Uterus (tissue), 4 donors: ENCODE results near the gene SERPINB12. TPM values are rescaled to one million over a fixed set of nuclear protein-coding genes. Genes with fewer than 3 reads are reported as not detected.

Experiments used
- DNase-seq, 2 donors: peaks; one replicate each; pipeline ENCODE4 v3.0.0-alpha.2; 2019 to 2020
- H3K27ac ChIP-seq, 2 donors: fragments of 200-600 bp; sonication (generic); 1 replicate in 1 of 2; 2 replicates in 1 of 2; pipeline ENCODE4 v1.5.1; 2016 to 2018
- H3K27me3 ChIP-seq, 2 donors: fragments of 200-600 bp; sonication (generic); one replicate each; pipeline ENCODE4 v1.5.1; 2018 to 2019; ENCODE audit warnings: control low read depth in 1 of 2
- H3K36me3 ChIP-seq, 2 donors: fragments of 200-600 bp; sonication (generic); one replicate each; pipeline ENCODE4 v1.5.1; 2019; ENCODE audit warnings: control low read depth in 1 of 2
- H3K4me1 ChIP-seq, 2 donors: fragments of 200-600 bp; sonication (generic); one replicate each; pipeline ENCODE4 v1.5.1; 2018 to 2019; ENCODE audit warnings: control low read depth in 1 of 2
- H3K4me3 ChIP-seq, 2 donors: fragments of 200-600 bp; sonication (generic); 1 replicate in 1 of 2; 2 replicates in 1 of 2; pipeline ENCODE4 v1.5.1; 2018 to 2019; ENCODE audit warnings: mild to moderate bottlenecking in 1 of 2
- H3K9me3 ChIP-seq, 2 donors: fragments of 200-600 bp; sonication (generic); one replicate each; pipeline ENCODE4 v1.5.1; 2019; ENCODE audit warnings: control low read depth in 1 of 2
- CTCF ChIP-seq, 4 experiments: fragments of 200-600 bp in 2 of 4; fragments of 450-650 bp in 2 of 4; sonication (generic) in 2 of 4; IDR thresholded peaks; one replicate each; pipeline ENCODE4 v1.5.1; 2016 to 2019; ENCODE audit warnings: antibody characterized with exemption in 4 of 4, mild to moderate bottlenecking in 2 of 4, moderate library complexity in 1 of 4
- POLR2A ChIP-seq, 2 donors: fragments of 450-650 bp; IDR thresholded peaks; one replicate each; pipeline ENCODE4 v1.6.1; 2016; ENCODE audit warnings: antibody characterized with exemption in 2 of 2, mild to moderate bottlenecking in 1 of 2, moderate library complexity in 1 of 2
- intact Hi-C: fragments of 100-400 bp; cut with DNase I; formaldehyde crosslinking; loops from one replicate; pipeline ENCODE4 v1.15.1; 2023; ENCODE audit warnings: low total_unique reads
- total RNA-seq, 4 donors: library from RNA; depleted of rRNA in 3 of 4; stranded (reverse); fragments of >200 nt in 3 of 4; gene quantifications; one replicate each; pipeline versions ENCODE4 v1.1.0 to v1.2.4, GENCODE V29; 2014 to 2023
- donor health status: DM: yes; HTN: yes; CAD: no.

Gene SERPINB12
- total RNA-seq, 4 donors from 2014 or later: not detected

GRCh38 chr18:63590966-63591695, 49.0 kb downstream of the SERPINB12 start:
- TF ChIP-seq CTCF (IDR thresholded peaks at IDR 0.05): no peak
- TF ChIP-seq POLR2A (IDR thresholded peaks at IDR 0.05): no peak
- DNase-seq: no peak
- Histone ChIP-seq H3K27ac (no peak overlapping the region), H3K36me3 (no peaks in the 10 kb centered on the region), H3K27me3 (no peaks in the 10 kb centered on the region), H3K4me1 (no peaks in the 10 kb centered on the region), H3K4me3 (no peak overlapping the region), H3K9me3 (no peaks in the 10 kb centered on the region)
- intact Hi-C loops: no loop called here

- intact Hi-C loops: no loop called here
- no peak overlapping the region for H3K27ac ChIP-seq
- H3K9me3 ChIP-seq: no peaks in the 10 kb centered on the region
- H3K36me3 ChIP-seq: no peaks in the 10 kb centered on the region
- no peak for DNase-seq
- H3K27me3 ChIP-seq: no peaks in the 10 kb centered on the region
- H3K4me1 ChIP-seq: no peaks in the 10 kb centered on the region
- no peak overlapping the region for H3K4me3 ChIP-seq
- TF ChIP-seq CTCF (IDR thresholded peaks at IDR 0.05) (no peak), POLR2A (IDR thresholded peaks at IDR 0.05) (no peak)
These were observed 49.6 kb downstream of the SERPINB12 start for GRCh38 chr18:63591725-63592124.

GRCh38 chr18:63592471-63592870, 50.3 kb downstream of the SERPINB12 start:
- no peak overlapping the region for H3K4me3 ChIP-seq
- intact Hi-C loops: no loop called here
- H3K36me3 ChIP-seq: no peaks in the 10 kb centered on the region
- no peaks in the 10 kb centered on the region for H3K9me3 ChIP-seq
- TF ChIP-seq CTCF (IDR thresholded peaks at IDR 0.05) (no peak), POLR2A (IDR thresholded peaks at IDR 0.05) (no peak)
- DNase-seq: no peak
- no peaks in the 10 kb centered on the region for H3K27me3 ChIP-seq
- H3K27ac ChIP-seq: no peak overlapping the region
- no peaks in the 10 kb centered on the region for H3K4me1 ChIP-seq

GRCh38 chr18:63596964-63597363, 54.8 kb downstream of the SERPINB12 start:
- no peaks in the 10 kb centered on the region for H3K4me1 ChIP-seq
- intact Hi-C loops: no loop called here
- DNase-seq: no peak

More at GRCh38 chr18:63596964-63597363, 54.8 kb downstream of the SERPINB12 start:
- TF ChIP-seq POLR2A (IDR thresholded peaks at IDR 0.05) (no peak), CTCF (IDR thresholded peaks at IDR 0.05) (no peak)
- Histone ChIP-seq H3K27ac (no peak overlapping the region), H3K9me3 (no peaks in the 10 kb centered on the region), H3K27me3 (no peaks in the 10 kb centered on the region), H3K36me3 (no peaks in the 10 kb centered on the region), H3K4me3 (no peak overlapping the region)
